WERI-Rb-1 (cell line): Measurements from ENCODE around the gene SMYD4.

ENCODE experiments used
- DNase-seq: peaks from one replicate; pipeline ENCODE4 v3.0.0-alpha.2; 2020
- H3K27ac ChIP-seq: fragments of 250-450 bp; sonication (Bioruptor Pico); 2 replicates; pipeline ENCODE4 v1.5.1; 2020; ENCODE audit warnings: mild to moderate bottlenecking, moderate library complexity
- H3K27me3 ChIP-seq: fragments of 250-450 bp; sonication (Bioruptor Pico); 2 replicates; pipeline ENCODE4 v1.5.1; 2021; ENCODE audit warnings: mild to moderate bottlenecking, low read depth, moderate library complexity; ENCODE audit not compliant: insufficient read depth, severe bottlenecking
- H3K36me3 ChIP-seq: fragments of 250-450 bp; sonication (Bioruptor Pico); 2 replicates; pipeline ENCODE4 v1.5.1; 2020; ENCODE audit warnings: mild to moderate bottlenecking, moderate library complexity
- H3K4me3 ChIP-seq: 2 replicates; pipeline ENCODE4 v1.5.1; 2011; ENCODE audit warnings: low read depth, mild to moderate bottlenecking, control low read depth, low read length
- H3K9me3 ChIP-seq: fragments of 250-450 bp; sonication (Bioruptor Pico); 2 replicates; pipeline ENCODE4 v1.5.1; 2021; ENCODE audit warnings: mild to moderate bottlenecking, moderate library complexity; ENCODE audit not compliant: severe bottlenecking
- TF ChIP-seq, protein P1 (sequence below): IDR thresholded peaks from 2 replicates; pipeline ENCODE4 v1.5.1; 2011; ENCODE audit warnings: low read depth, mild to moderate bottlenecking, control low read depth, inconsistent platforms, low read length

Gene SMYD4

DNA sequence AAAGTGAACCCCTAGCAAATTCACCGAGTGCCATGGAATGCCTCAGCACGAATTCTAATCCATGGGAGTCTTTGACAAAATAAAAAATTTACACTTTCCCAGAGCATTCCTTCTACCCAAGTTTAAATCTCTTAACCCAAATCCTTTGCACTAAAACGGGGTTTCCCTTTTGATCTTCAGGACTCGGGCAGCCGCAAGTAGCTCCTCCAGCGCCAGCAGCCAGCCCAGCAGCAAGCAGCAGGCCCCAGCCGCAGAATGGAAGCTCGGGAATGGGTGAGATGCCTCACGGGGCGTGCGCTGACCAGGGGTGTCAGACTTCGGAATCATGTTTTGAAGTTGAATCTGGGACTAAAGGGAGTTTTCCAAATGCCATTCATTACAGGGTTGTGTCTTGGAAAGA, 42.6 kb upstream of the SMYD4 start:
- no peak overlapping the region for H3K4me3 ChIP-seq
- no peak for DNase-seq
- no peaks in the 10 kb centered on the region for H3K9me3 ChIP-seq
- TF ChIP-seq, protein P1, sequence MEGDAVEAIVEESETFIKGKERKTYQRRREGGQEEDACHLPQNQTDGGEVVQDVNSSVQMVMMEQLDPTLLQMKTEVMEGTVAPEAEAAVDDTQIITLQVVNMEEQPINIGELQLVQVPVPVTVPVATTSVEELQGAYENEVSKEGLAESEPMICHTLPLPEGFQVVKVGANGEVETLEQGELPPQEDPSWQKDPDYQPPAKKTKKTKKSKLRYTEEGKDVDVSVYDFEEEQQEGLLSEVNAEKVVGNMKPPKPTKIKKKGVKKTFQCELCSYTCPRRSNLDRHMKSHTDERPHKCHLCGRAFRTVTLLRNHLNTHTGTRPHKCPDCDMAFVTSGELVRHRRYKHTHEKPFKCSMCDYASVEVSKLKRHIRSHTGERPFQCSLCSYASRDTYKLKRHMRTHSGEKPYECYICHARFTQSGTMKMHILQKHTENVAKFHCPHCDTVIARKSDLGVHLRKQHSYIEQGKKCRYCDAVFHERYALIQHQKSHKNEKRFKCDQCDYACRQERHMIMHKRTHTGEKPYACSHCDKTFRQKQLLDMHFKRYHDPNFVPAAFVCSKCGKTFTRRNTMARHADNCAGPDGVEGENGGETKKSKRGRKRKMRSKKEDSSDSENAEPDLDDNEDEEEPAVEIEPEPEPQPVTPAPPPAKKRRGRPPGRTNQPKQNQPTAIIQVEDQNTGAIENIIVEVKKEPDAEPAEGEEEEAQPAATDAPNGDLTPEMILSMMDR, result no peak
- H3K27me3 ChIP-seq, result no peaks in the 10 kb centered on the region
- no peak overlapping the region for H3K27ac ChIP-seq
- peaks cover 45% of the 10 kb centered on the region for H3K36me3 ChIP-seq

DNA sequence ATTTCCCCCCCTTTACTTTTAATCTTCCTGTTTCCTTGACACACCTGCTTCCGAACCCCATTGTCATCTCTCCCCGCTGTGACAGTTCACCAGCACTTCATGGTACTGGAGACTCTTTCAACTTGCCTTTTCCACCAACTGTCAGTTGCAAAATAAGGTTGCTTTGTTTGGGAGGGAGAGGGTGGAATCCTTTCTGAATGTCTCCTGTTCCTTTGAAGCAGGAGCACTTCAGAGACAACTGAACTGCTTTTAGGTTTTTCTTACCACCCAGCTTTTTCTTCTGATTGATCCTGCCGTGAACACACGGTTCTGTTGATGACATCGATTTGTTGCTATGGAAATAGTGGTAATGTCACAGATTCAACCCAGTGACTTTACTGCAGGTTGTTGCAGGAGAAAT, 42.1 kb upstream of the SMYD4 start:
- no peak for DNase-seq
- Histone ChIP-seq H3K4me3 (no peak overlapping the region), H3K36me3 (peaks cover 43% of the 10 kb centered on the region), H3K27me3 (no peaks in the 10 kb centered on the region), H3K9me3 (no peaks in the 10 kb centered on the region), H3K27ac (no peak overlapping the region)
- TF ChIP-seq, protein P1, result no peak

DNA sequence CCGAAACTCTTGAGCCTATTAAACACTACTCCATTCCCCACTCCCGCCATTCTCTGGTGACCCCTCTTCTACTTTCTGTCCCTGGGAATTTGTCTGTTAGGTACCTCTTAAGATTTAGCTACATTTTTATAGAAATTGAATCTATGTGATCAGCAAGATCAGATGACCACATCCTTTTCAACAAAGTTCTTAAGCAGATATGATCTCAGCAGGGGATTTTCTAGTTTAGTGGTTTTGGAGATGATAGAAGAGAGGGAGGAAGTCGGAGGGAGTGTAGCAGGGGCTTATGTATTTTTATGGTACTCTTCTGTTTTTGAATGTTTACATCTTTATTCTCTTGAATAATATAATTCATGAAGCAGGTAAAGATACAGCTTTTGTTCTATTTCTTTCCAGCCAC, 40.9 kb upstream of the SMYD4 start:
- peaks cover 37% of the 10 kb centered on the region for H3K36me3 ChIP-seq
- H3K9me3 ChIP-seq, result no peaks in the 10 kb centered on the region
- H3K4me3 ChIP-seq, result no peak overlapping the region
- H3K27ac ChIP-seq, result no peak overlapping the region
- DNase-seq, result no peak
- no peaks in the 10 kb centered on the region for H3K27me3 ChIP-seq
- TF ChIP-seq, protein P1, result no peak

DNA sequence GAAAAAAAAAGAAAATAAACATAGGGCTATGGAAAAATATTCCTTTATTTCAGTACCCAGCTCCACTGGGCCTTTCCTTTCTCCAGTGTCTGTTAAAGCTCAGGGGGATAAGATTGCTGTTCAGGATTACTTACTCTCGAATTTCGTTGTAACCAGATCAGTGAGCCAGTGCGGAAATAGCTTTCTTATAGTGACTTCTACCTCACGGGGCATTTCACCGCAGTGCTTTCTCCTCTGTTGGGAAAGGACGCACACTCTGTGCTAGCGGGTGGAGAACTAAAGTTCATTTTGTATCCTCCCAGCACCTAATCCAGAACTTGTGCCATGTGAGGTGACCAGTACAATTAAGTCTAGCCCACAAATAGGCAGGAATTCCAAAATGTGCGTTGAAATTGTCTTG, 38.4 kb upstream of the SMYD4 start:
- H3K27ac ChIP-seq, result no peak overlapping the region; the same call in 1 of the 2 replicates
- no peaks in the 10 kb centered on the region for H3K27me3 ChIP-seq
- no peak for DNase-seq
- H3K36me3 ChIP-seq, result peaks cover 39% of the 10 kb centered on the region
- H3K9me3 ChIP-seq, result no peaks in the 10 kb centered on the region
- TF ChIP-seq, protein P1, result no peak
- no peak overlapping the region for H3K4me3 ChIP-seq

DNA sequence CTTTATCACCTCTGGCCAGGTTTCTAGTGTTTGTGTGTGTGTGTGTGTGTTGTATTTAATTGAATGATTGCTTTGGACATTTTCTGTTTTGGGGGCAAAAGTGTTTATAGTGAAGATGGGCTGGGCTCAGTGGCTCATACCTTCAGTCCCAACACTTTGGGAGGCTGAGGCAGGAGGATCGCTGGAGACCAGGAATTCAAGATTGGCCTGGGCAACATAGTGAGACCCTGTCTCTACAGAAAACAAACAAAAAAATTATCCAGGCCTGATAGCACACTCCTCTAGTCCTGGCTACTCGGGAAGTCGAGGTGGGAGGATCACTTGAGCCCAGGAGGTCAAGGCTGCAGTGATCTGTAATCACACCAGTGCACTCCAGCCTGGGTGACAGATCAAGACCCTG, 37.6 kb upstream of the SMYD4 start:
- no peak for DNase-seq
- Histone ChIP-seq H3K27ac (no peak overlapping the region), H3K4me3 (no peak overlapping the region), H3K36me3 (peaks cover 35% of the 10 kb centered on the region), H3K9me3 (no peaks in the 10 kb centered on the region), H3K27me3 (no peaks in the 10 kb centered on the region)
- TF ChIP-seq, protein P1, result no peak

DNA sequence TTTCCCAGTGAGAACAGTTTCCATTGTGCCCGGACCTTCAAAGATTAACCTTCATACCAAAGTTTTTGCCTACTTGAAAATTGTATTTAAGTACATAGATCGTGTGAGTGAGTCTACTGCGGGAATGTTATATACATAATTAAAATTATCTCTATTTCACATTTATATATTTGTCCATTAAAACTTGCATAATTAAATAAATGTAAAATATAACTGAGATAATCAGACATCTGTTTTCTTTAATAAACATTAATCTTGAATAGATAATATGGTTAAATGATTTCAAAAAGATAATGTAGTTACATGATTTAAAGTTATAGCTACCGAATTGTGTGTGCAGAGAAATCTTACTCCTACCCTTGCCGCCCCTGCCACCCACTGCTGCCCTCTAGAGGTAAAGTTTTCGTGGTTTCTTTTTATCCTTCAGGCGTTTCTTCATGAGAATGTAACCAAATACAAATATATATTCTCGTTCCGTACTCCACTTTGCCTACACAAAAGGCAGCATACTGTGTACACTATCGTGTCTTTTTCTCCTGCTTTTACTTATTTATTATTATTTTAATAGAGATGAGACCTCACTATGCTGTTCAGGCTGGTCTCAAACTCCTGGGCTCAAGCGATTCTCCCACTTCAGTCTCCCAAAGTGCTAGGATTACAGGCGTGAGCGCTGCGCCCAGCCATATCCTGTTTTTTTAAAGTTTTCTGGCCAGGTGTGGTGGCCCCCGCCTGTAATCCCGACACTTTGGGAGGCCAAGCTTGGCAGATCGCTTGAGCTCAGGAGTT, 35.7 kb upstream of the SMYD4 start:
- no peak overlapping the region for H3K27ac ChIP-seq
- no peaks in the 10 kb centered on the region for H3K9me3 ChIP-seq
- H3K4me3 ChIP-seq, result no peak overlapping the region
- H3K27me3 ChIP-seq, result no peaks in the 10 kb centered on the region
- TF ChIP-seq, protein P1, result 0 out of 2 replicates have a peak, but pooled peaks have one; percentile 21
- H3K36me3 ChIP-seq, result peaks cover 36% of the 10 kb centered on the region
- peak; percentile 23 for DNase-seq
